Activated T-cell treated with anti-CD3 and anti-CD28 coated beads for 48 hours (primary cell): Measurements from ENCODE around the gene DENND4A.
A peak's percentile ranks its signal among the peaks of the same experiment; 100 is the strongest.
"Not testable (repeated sequence)": the region's sequence is repeated elsewhere in the genome, so short reads cannot be mapped to it uniquely, and the experiment has no call there.

Experiments used
- DNase-seq: peaks from one replicate; pipeline ENCODE4 v3.0.0-alpha.2; 2020; ENCODE audit warnings: low read depth

The DENND4A gene

DNA sequence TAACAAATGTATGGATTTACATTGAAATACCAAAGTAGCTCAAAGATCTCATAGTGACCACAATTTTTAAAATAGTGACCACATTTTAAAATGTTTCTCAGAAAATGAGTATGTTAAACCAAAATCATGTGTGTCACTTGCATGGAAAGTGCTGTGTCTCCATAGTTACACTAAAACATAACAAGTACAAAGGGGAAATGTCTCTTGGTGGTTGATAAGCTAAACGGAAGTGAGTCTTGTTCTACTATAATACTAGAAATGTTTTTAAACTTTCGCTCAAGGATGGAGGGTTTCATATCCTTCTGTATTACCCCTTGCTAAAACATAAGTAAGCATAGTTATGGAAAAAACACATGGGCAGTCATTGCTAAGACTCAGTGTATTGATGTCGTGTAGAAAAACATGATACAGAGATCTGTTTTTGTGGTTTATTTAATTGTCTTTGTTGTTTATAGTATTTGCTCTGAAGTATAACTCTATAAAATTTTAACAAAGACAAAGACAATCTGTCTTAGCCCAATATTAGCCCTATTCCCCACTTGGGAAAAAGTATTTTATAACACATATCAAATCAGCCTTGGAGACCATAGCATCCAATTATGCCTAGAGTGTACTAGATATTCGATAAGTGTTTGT is 27.0 kb upstream of the DENND4A start:
- DNase-seq = no peak

DNA sequence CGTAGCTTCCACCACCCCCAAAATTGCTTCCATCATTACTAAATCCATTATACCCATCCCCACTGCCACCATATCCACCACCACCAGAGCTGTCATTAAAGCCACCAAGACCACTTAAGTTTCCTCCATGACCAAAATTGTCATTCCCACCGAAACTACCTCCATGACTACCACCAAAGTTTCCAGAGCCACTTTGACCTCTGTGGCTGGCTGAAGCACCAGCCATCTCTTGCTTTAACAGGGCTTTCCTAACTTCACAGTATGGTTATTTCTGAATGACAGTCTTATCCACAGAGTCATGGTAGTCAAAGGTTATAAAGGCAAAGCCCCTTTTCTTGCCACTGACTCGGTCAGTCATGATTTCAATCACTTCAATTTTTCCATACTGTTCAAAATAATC is 24.3 kb upstream of the DENND4A start:
- DNase-seq = no peak

DNA sequence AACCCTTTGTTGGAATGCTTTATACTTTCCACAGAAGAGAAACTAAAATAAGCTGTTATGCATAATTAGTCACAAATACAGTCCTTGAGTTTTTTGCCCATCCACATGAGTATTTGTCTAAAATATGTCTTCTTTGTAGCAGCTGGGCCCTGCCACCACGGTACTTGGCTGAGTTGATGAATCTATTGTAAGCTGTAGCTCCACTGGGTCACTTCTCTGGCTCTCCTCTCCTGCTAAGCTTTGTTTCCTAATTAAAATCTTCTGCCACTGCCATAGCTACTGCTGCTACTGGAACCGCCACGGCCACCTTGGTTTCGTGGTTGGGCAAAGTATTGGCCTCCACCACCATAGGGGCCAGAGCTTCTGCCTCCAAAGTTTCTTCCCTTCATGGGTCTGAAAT is 23.9 kb upstream of the DENND4A start:
- DNase-seq = not testable (repeated sequence)

DNA sequence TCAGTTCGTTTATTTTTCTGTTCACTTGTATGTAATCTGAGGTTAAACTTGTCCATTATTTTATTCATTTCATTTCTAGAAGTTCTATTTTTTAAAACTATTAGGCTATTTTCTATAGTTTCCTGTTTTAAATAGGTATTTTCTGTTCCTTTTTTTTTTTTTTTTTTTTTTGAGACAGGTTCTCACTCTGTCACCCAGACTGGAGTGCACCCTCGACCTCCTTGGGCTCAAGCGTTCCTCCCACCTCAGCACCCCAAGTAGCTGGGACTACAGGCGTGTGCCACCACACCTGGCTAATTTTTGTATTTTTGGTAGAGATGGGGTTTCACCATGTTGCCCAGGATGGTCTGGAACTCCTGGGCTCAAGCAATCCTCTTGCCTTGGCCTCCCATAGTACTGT is 22.2 kb upstream of the DENND4A start:
- not testable (repeated sequence) for DNase-seq

DNA sequence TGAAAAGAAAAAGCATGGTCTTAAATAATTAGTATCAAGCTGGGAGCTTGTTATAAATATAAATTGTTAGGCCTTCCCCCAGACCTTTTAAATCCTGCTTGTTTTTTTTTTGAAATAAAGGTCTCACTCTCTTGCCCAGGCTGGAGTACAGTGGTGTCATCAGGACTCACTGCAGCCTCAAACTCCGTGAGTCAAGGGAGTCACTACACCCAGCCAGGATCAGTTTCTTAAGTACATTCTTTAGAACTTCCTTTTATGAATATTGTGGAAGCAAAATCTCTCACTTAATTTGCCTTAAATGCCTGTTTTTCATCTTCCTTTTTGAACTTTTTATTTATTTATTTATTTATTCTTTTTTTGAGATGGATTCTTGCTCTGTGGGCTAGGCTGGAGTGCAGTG is 20.8 kb upstream of the DENND4A start:
- DNase-seq = no peak

DNA sequence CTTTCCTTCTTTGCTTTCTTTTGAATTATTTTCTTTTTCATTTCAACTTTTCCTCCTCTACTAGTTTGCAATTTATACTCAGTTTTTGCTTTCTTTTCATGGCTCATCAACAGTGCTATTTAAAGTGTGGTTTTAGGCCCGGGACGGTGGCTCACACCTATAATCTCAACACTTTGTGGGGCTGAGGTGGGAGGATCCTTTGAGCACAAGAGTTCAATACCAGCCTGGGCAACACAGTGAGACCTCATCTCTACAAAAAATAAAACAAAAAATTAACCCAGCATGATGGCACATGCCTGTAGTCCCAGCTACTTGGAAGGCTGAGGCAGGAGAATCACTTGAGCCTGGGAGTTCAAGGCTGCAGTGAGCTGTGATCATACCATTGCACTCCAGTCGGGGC is 20.4 kb upstream of the DENND4A start:
- no peak for DNase-seq

DNA sequence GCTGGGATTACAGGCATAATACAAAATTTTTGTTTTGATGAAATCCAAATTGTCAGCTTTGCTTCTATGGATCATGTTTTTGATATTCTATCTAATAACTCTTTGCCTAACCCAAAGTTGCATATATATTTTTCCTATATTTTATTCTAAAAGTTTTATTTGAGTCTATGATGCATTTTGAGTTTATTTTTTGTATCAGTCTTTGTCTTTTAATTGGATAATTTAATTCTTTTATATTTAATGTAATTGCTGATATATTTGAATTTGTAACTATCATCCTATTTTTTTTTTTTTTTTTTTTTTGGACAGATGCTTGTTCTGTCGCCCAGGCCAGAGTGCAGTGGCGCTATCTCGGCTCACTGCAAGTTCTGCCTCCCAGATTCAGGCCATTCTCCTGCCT is 19.7 kb upstream of the DENND4A start:
- no peak for DNase-seq

DNA sequence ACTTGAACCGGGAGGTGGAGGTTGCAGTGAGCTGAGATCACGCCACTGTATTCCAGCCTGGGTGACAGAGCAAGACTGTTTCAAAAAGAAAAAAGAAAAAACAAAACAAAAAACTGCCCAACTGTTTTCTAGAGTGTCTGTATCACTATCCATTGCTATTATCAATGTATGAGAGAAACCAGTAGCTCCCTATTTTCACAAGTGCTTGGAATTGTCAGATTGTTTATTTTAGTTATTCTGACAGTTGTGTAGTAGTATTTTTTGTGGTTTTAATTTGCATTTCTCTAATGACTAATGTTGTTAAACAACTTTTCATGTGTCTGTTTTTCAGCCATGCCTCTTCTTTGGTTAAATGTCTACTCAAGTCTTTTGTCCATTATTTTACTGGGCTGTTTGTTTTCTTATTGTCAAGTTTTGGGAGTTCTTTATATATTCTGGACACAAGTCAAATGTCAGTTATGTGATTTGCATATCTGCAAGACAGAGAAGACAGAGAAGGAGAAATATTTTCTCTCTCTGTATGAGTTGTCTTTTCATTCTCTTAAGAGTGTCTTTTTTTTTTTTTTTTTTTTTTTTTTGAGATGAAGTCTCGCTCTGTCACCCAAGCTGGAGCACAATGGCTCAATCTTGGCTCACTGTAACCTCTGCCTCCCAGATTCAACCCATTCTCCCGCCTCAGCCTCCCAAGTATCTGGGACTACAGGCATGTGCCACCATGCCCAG is 19.1 kb upstream of the DENND4A start:
- DNase-seq = not testable (repeated sequence)

DNA sequence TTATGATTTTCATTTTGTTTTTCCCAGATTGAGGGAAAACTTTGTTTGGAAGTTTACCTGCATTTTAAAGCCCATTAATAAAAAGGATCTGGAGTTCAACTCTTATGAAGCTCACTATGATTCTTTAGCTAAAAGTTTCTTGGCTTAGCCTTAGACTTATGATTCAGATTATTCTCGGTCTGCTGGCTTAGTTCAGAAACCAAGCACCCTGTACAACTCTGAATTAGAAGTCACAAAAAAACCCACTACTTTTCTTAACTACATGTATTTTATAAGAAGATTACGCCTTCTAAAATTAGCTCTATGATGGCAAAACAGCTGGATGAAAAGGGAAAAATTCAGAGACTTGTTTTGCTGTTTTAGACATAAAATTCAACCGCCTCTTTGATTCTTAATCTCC is 14.3 kb upstream of the DENND4A start:
- DNase-seq = no peak

DNA sequence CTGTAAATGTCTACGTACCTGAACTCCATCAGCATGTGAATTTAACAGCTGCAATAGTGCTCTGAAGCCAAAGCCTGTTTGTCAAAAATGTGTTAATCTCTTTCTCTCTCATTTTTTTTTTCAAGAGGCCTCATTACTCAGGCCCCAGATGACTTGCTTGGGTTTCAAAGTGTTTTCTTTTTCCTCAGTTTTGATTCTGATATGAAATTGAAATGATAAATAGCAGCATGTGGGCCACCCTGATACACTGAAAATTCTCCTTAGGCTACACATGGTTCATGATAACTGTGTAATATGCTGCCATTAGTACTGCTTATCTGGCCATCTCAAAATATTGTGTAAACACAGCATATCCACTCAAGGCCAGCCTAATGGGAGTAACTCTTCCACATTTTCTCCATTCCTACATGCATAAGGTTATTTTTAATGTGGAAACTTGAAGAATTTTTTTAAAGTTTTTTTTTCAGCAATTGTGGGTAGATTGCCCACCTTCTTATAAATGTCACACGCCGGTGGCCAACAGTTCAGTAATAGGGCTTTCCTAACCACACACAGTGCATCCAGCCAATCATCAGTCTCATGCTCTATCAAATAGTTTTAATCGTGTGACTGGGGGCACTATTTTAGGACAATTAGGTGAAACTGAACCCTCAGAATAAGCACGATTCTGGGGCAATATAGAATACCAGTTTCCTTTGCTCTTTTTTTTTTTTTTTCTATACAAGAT is 13.1 kb upstream of the DENND4A start:
- no peak for DNase-seq

DNA sequence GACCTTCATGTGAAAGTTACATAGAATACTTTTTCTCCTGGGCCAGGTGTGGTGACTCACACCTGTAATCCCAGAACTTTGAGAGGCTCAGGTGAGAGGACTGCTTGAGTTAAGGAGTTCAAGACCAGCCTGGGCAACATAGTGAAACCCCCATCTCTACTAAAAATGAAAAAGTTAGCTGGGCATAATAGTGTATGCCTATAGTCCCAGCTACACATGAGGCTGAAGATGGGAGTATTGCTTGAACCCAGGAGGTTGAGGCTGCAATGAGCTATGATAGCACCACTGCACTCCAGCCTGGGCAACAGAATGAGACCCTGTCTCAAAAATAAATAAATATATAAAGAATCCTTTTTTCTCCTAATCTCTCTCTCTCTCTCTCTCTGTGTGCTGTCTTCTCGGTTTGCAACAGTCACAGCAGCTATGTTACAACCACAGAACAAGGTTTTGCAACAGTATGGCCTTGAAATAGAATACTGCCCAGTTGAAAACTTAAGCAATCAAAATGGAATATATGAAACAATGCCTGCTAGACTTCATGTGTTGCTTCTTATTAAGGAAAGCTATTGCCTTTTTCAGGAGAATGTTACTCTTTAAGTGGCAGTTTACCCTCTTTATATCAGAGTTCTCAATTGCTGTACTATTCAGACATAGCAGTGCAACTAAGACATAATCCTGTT is 12.3 kb upstream of the DENND4A start:
- no peak for DNase-seq

DNA sequence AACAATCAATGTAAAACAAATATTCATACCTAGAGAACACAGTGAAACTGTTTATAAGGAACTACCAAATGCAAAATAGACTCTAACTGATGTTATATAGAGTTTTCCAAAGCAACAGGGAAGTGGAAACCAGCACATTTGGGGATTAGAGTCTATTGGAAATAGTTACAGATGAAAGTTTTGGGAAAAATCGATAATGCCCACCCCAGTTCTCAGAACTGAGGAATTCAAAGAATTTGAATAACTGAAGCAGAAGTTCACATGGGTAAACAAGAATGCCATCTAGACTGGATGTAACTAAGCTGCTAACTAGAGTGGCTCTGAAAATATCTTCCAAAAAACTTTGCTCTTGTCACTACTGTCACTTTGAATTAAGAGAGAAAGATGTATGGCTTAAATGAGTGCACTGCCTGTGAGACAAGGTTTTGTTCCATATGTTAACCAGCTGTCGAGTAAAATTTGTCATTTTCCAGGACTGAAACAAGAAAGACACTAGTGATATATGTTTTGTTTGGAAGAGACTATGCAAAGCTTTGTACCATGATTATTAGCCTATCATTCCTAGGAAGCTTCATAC is 9.2 kb upstream of the DENND4A start:
- DNase-seq = no peak

DNA sequence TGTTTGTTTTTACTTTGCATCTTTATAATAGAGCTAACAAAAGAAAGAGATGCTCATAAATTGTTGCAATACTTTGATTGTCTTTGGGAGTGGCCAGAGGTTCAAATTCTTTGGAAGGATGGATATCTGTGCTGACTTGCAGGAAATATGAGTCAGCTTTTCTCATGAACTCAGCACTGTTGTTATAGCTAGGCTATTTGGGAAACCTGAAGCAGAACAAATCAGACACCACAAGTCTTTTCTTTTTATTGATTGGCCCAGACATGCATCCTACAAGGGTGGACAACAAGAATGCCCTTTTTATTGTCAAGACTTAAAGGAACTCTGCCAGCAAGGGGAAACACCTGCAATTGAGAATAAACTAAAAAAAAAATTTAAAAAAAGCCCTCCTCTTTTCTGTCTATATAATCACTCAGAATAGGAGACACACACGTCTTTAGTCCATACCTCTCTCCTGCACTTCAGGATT is 4.6 kb upstream of the DENND4A start:
- no peak for DNase-seq

DNA sequence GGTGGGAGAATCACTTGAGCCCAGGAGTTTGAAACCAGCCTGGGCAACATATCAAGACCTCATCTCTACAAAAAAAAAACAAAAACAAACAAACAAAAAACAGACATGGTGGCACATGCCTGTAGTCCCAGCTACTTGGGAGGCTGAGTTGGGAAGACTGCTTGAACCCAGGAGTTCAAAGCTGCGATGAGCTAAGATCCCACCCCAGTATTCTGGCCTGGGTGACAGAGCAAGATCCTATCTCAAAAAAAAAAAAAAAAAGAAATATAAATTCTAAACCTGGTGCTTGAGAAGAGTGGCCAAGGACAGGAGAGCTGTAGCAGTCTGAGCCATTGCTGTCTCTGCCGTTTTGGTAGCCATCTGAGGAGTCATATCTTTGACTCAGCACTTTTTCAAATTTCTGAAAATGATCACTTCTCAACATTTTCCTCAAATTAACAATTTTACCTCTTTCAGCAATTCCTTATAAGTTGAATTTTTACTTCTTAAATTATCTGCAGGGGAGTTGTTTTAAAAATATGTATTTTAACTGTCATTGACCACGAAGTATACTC is 3.6 kb upstream of the DENND4A start:
- no peak for DNase-seq

DNA sequence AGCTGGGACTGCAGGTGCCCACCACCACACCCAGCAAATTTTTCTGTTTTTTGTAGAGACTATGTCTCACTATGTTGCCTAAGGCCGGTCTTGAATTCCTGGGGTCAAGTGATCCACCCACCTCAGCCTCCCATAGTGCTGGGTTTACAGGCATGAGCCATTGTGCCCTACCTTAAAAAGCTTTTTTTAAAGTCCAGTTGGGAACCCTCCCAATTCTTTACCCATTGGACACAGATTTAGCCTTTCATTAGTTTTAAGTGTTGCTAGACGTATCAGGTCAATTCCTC is 1.7 kb upstream of the DENND4A start:
- DNase-seq = no peak

DNA sequence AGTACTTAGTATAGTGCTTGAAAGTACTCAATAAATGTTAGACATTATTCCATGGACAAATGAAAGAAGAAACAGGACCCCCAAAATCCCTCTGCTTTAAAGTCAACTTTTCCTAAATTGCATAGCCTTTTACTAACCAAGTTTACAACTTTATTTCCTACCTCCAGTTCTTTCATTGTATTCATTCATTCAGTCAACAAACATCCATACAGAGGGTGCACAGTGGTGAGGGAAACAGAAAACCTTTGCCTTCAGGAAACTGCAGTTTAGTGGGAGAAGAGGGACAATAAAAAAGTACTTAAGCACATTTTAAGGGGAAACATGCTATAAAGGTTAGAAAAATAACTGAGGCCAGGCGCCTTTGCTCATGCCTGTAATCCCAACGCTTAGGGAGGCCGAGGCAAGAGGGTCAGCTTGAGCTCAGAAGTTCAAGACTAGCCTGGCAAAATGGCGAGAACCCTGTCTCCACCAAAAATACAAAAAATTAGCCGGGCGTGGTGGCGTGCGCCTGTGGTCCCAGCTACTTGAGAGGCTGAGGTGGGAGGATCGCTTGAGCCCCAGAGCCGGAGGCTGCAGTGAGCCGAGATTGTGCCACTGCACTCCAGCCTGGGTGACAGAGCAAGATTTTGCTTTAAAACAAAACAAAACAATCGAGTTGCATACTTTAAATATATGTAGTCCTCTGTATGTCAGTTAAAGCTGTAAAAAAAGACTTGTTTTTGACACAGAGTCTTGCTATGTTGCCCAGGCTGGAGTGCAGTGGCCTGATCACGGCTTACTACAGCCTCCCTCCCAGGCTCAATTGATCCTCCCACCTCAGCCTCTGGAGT is 1.1 kb upstream of the DENND4A start:
- DNase-seq = no peak

DNA sequence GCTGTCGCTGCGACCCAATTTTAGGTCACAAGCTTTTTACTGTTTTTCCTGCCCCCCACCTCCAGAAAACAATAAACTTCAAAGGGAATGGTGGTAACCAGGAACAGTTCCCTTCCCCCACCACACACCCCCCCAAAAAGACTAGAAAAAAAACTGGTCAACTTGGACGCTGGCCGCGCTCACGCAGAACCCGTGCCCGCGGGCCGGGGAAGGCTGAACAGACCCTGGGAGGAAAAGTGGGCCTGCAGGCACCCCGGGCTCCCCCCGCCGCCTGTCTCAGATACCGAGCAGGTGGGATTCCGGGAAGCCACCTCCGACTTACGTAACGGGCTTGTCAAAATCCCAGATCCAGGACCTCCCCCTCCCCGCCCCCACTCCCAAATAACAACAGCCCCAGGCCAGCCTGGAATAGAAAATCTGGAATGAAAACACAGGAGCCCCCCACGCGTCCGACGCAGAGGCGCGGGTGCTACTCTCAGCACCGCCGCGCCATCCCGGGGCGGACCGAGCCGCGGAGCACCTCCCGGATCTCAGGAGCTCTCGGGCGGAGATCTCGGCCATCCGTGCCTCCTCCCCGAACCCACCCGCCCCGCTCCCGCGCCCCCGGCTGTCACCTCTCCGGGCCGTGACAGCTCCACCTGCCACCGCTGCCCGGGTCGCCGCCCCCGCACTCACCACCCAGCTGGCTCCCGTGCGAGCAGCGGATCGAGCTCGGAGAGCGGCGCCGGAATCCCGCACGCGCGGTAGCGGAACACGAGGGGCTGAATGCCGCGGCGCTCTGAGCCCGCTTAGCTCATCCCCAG is 557 bp downstream of the DENND4A start:
- DNase-seq = peak; percentile 31

DNA sequence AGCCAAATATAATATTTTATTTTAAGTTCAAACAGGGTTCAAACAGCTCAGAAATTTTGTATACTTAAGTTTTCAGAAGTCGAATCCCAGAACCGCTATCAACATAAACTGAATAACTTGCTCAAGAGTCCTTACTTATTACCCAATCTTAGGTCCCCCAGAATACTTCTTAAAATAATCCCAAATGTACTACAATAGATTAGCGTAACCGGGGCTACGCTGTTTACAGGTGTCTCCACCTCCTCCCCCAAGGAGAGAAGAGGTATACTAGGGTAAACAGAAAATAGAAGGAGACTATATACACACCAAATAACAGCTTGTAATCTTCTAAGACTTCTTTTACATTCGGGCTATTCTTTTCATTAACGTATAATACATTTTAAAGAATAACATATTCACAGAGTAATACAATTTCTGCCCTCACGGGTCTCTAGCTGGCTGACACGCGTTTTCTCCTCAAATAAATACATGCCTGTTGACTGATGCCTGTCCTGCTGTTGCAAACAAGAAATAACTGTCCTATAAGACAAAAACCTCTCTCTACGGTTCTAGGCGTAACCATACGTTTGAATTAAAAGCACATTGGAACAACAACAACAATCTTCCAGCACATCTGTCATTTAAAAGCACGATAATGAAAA is 1.3 kb downstream of the DENND4A start:
- no peak for DNase-seq

DNA sequence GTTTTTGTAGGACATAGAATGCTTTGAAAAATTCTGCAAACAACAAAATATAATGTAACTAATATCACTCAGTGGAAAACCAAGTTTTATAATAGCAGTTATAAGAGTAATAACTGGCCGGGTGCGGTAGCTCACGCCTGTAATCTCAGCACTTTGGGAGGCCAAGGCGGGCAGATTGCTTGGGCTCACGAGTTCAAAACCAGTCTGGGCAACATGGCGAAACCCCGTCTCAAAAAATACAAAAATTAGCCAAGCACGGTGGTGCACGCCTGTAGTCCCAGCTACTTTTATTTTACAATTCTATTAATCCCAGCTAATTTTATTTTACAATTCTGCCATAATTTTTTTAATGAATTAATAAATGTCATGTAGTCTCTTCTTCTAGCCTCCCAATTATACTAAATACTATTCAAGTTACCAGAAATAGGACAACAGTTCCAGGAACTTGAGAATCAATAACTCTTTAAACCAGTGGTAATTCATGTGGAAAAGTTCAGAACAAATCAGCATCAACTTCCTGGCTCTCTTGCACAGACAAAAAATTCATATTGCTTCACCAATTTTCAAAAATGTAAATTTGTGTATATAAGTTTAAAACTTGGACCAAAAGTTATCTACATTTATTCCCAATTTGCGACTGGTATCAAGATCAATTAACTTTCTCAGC is 2.2 kb downstream of the DENND4A start:
- DNase-seq = no peak
